GM21723 (cell line): ENCODE results near the gene MRPS26.
"Not testable (repeated sequence)": the region's sequence is repeated elsewhere in the genome, so short reads cannot be mapped to it uniquely, and the experiment has no call there.

Experiments
- ATAC-seq: cut with Tn5 transposase; IDR thresholded peaks from one replicate; pipeline ENCODE4 v1.9.1; 2021; ENCODE audit warnings: mild to moderate bottlenecking, moderate library complexity; ENCODE audit not compliant: unreplicated experiment

Gene MRPS26

GRCh38 chr20:3072530-3073250, 26.8 kb downstream of the MRPS26 start:
- ATAC-seq = no peak

GRCh38 chr20:3073251-3073643, 27.4 kb downstream of the MRPS26 start:
- not testable (repeated sequence) for ATAC-seq

- no peak for ATAC-seq
These were observed 29.0 kb downstream of the MRPS26 start for GRCh38 chr20:3074812-3075211.

GRCh38 chr20:3075315-3075714, 29.5 kb downstream of the MRPS26 start:
- not testable (repeated sequence) for ATAC-seq

GRCh38 chr20:3077618-3078134, 31.8 kb downstream of the MRPS26 start:
- ATAC-seq = no peak

GRCh38 chr20:3080939-3081388, 35.1 kb downstream of the MRPS26 start:
- ATAC-seq = no peak

GRCh38 chr20:3081641-3082040, 35.8 kb downstream of the MRPS26 start:
- ATAC-seq = no peak

- ATAC-seq = no peak
These were observed 36.6 kb downstream of the MRPS26 start for GRCh38 chr20:3082306-3082951.

GRCh38 chr20:3082955-3083952, 37.4 kb downstream of the MRPS26 start:
- no peak for ATAC-seq

- no peak for ATAC-seq
These were observed 38.6 kb downstream of the MRPS26 start, which contains the start of gene AVP for GRCh38 chr20:3084283-3084985. AVP (minus strand) TSS chr20:3084724; CDS start chr20:3084674, 50 bp downstream.

GRCh38 chr20:3084986-3085360, 39.1 kb downstream of the MRPS26 start:
- no peak for ATAC-seq

GRCh38 chr20:3085571-3086072, 39.8 kb downstream of the MRPS26 start:
- no peak for ATAC-seq

- no peak for ATAC-seq
These were observed 42.2 kb downstream of the MRPS26 start for GRCh38 chr20:3088031-3088430.

- ATAC-seq = no peak
These were observed 44.7 kb downstream of the MRPS26 start for GRCh38 chr20:3090565-3090964.

GRCh38 chr20:3092611-3093379, 46.9 kb downstream of the MRPS26 start:
- ATAC-seq = no peak

GRCh38 chr20:3093861-3094361, 48.1 kb downstream of the MRPS26 start:
- no peak for ATAC-seq

- no peak for ATAC-seq
These were observed 49.2 kb downstream of the MRPS26 start for GRCh38 chr20:3094848-3095629.
